ENCODE data around the gene CTSS. TPM values are rescaled to one million over a fixed set of nuclear protein-coding genes. Genes with fewer than 3 reads are reported as not detected.

CTSS gene
- total RNA-seq, 2 experiments from 2014 or later, result 83.1 to 83.5 TPM

GRCh38 chr1:150696162-150696561 is 69.4 kb downstream of the CTSS start:
- no peaks in the 10 kb centered on the region for H3K9me3 Mint-ChIP-seq
- intact Hi-C loops (cut with DNase I, micrococcal nuclease), result loop anchor here (2.0 to 10.0 kb wide), 3 partner anchors 134 to 629 kb away; partner anchors contain the start of genes PI4KB (in 1 of the 2) and SETDB1 (in 1 of the 2)
- POLR2A ChIA-PET, result interaction anchor here (1.2 to 2.3 kb wide), 7 partner anchors 67 to 461 kb away, joined by 3 to 29 read pairs (median 8); partner anchors contain the start of genes ENSA and MCL1

GRCh38 chr1:150695561-150695960 is 70.0 kb downstream of the CTSS start:
- Histone ChIP-seq H3K4me3 (ENCODE audit: low read length) (no peak overlapping the region), H3K9me3 (ENCODE audit: control insufficient read depth in 1 of 2, insufficient read depth in 1 of 2, low read length in 2 of 2) (no peaks in the 10 kb centered on the region), H3K27me3 (ENCODE audit: control insufficient read depth in 1 of 2, insufficient read depth in 2 of 2, low read length in 2 of 2) (no peaks in the 10 kb centered on the region), H3K4me1 (ENCODE audit: insufficient read depth, low read length) (no peaks in the 10 kb centered on the region), H3K27ac (ENCODE audit: low read depth in 1 of 2, low read length in 2 of 2) (no peak overlapping the region), H3K36me3 (ENCODE audit: insufficient read depth, low read length) (peaks cover 32% of the 10 kb centered on the region)
- CTCF ChIA-PET, result interaction anchor here (0.6 to 2.5 kb wide), 4 partner anchors 11 to 285 kb away, joined by 3 to 13 read pairs (median 4); no protein-coding TSS in a partner anchor
- no peaks in the 10 kb centered on the region for H3K9me3 Mint-ChIP-seq
- peak overlapping the region; percentile 88 for H3K27ac Mint-ChIP-seq
- H3K4me1 Mint-ChIP-seq (ENCODE audit: low read depth), result peaks cover 45% of the 10 kb centered on the region
- peaks cover 56% of the 10 kb centered on the region for H3K36me3 Mint-ChIP-seq (ENCODE audit: low read depth)
- no peak for DNase-seq
- peak overlapping the region; percentile 57 for H3K4me3 Mint-ChIP-seq
- TF ChIP-seq CTCF (IDR thresholded peaks at IDR 0.05), result no peak
- H3K27me3 Mint-ChIP-seq, result no peaks in the 10 kb centered on the region
- no peak for ATAC-seq (ENCODE audit: poor library complexity)
- intact Hi-C loops (cut with DNase I, micrococcal nuclease), result loop anchor here (5.0 to 10.0 kb wide), 2 partner anchors 133 to 629 kb away; partner anchors contain the start of gene PI4KB (in 1 of the 2)
- POLR2A ChIA-PET, result no interaction called here

More at GRCh38 chr1:150696162-150696561, 69.4 kb downstream of the CTSS start:
- DNase-seq (peak in 1 of 14 experiments; percentile 4), ATAC-seq (ENCODE audit: poor library complexity) (no peak)
- Histone ChIP-seq H3K9me3 (ENCODE audit: control insufficient read depth in 1 of 2, insufficient read depth in 1 of 2, low read length in 2 of 2) (no peaks in the 10 kb centered on the region), H3K27ac (ENCODE audit: low read depth in 1 of 2, low read length in 2 of 2) (no peak overlapping the region), H3K36me3 (ENCODE audit: insufficient read depth, low read length) (peaks cover 26% of the 10 kb centered on the region), H3K4me3 (ENCODE audit: low read length) (peak overlapping the region; percentile 69), H3K27me3 (ENCODE audit: control insufficient read depth in 1 of 2, insufficient read depth in 2 of 2, low read length in 2 of 2) (no peaks in the 10 kb centered on the region), H3K4me1 (ENCODE audit: insufficient read depth, low read length) (no peaks in the 10 kb centered on the region)
- TF ChIP-seq CTCF (IDR thresholded peaks at IDR 0.05), result no peak
- Mint-ChIP-seq H3K4me3 (peak overlapping the region; percentile 94), H3K27me3 (peaks cover 2% of the 10 kb centered on the region), H3K4me1 (ENCODE audit: low read depth) (peaks cover 45% of the 10 kb centered on the region), H3K36me3 (ENCODE audit: low read depth) (peaks cover 53% of the 10 kb centered on the region), H3K27ac (peak overlapping the region; percentile 88)
- CTCF ChIA-PET, result interaction anchor here (0.6 to 2.5 kb wide), 4 partner anchors 12 to 284 kb away, joined by 3 to 13 read pairs (median 4); no protein-coding TSS in a partner anchor

- Mint-ChIP-seq H3K4me1 (ENCODE audit: low read depth) (peaks cover 50% of the 10 kb centered on the region), H3K9me3 (no peaks in the 10 kb centered on the region), H3K27ac (no peak overlapping the region), H3K27me3 (no peaks in the 10 kb centered on the region), H3K36me3 (ENCODE audit: low read depth) (peaks cover 82% of the 10 kb centered on the region), H3K4me3 (no peak overlapping the region)
- intact Hi-C loops (cut with DNase I, micrococcal nuclease), result loop anchor here in 1 of 2 experiments (10.0 kb wide), 1 partner anchor 632 kb away; the partner anchor contains the start of gene PI4KB
- Histone ChIP-seq H3K27me3 (ENCODE audit: control insufficient read depth in 1 of 2, insufficient read depth in 2 of 2, low read length in 2 of 2) (no peaks in the 10 kb centered on the region), H3K27ac (ENCODE audit: low read depth in 1 of 2, low read length in 2 of 2) (no peak overlapping the region), H3K4me3 (ENCODE audit: low read length) (no peak overlapping the region), H3K36me3 (ENCODE audit: insufficient read depth, low read length) (peaks cover 44% of the 10 kb centered on the region), H3K4me1 (ENCODE audit: insufficient read depth, low read length) (no peaks in the 10 kb centered on the region), H3K9me3 (ENCODE audit: control insufficient read depth in 1 of 2, insufficient read depth in 1 of 2, low read length in 2 of 2) (no peaks in the 10 kb centered on the region)
- ATAC-seq (ENCODE audit: poor library complexity), result no peak
- ChIA-PET CTCF (interaction anchor here (1.3 kb wide), 2 partner anchors 8 to 132 kb away, joined by 3 to 5 read pairs; no protein-coding TSS in a partner anchor), POLR2A (no interaction called here)
- DNase-seq, result no peak
- no peak for TF ChIP-seq CTCF (IDR thresholded peaks at IDR 0.05)
Observed at GRCh38 chr1:150692720-150693119, 72.9 kb downstream of the CTSS start.
